Activated naive CD8-positive, alpha-beta T cell (primary cell): ENCODE data around the gene TRAF5.

ENCODE experiments used
- H3K27ac Mint-ChIP-seq: one replicate; pipeline ENCODE4 v1.8.0; 2021; ENCODE audit warnings: mixed read lengths
- H3K27me3 Mint-ChIP-seq: one replicate; pipeline ENCODE4 v1.8.0; 2021; ENCODE audit warnings: mixed read lengths
- H3K36me3 Mint-ChIP-seq: one replicate; pipeline ENCODE4 v1.8.0; 2021; ENCODE audit warnings: mixed read lengths
- H3K4me1 Mint-ChIP-seq: one replicate; pipeline ENCODE4 v1.8.0; 2021; ENCODE audit warnings: low read depth, mixed read lengths
- H3K4me3 Mint-ChIP-seq: one replicate; pipeline ENCODE4 v1.8.0; 2021; ENCODE audit warnings: mild to moderate bottlenecking, mixed read lengths
- H3K9me3 Mint-ChIP-seq: one replicate; pipeline ENCODE4 v1.8.0; 2021; ENCODE audit warnings: low read depth, mixed read lengths

Gene TRAF5

DNA sequence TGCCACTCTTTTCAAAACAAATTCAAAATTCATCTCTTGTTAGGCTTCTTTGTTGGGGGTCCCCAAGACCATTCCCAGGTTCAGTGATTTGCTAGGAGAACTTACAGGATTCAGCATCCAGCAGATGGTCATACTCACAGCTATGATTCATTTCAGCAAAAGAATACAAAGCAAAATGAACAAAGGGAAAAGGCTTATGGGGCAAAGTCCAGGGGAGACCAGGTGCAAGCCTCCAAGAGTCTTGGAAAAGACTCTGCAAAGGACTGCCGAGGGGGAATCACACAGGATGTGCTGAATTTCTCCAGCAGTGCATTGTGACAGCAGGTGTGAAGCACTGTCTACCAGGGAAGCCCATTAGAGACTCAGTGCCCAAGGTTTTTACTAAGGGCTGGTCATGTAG, 7.3 kb downstream of the TRAF5 start:
- peak overlapping the region; percentile 77 for H3K27ac Mint-ChIP-seq

DNA sequence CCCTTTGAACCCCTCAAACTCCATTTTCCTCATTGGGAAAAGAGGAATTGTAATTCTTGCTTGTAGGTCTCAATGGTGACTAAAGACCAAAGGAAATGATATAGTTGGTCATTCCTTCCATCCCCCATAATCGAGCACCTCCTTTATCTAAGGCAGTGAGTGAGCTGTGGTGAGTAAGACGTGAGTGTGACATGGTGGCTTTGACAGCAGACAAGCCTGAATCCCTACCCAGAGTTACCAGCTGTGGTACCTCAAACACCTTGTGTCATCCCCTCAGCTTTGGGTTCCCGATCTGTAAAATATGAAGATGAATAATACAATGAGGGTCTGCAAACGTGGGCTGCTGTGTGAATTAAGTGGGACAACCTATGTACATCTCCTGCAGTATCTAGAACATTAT, 8.4 kb downstream of the TRAF5 start:
- Mint-ChIP-seq H3K27ac (peak overlapping the region; percentile 92), H3K27me3 (no peaks in the 10 kb centered on the region), H3K4me3 (peak overlapping the region; percentile 71), H3K9me3 (no peaks in the 10 kb centered on the region), H3K36me3 (peaks cover 6% of the 10 kb centered on the region), H3K4me1 (peaks cover 93% of the 10 kb centered on the region)

More for the DNA sequence above, 7.3 kb downstream of the TRAF5 start:
- H3K4me3 Mint-ChIP-seq: no peak overlapping the region
- H3K36me3 Mint-ChIP-seq: peaks cover 3% of the 10 kb centered on the region
- H3K4me1 Mint-ChIP-seq: peaks cover 93% of the 10 kb centered on the region
- H3K9me3 Mint-ChIP-seq: no peaks in the 10 kb centered on the region
- H3K27me3 Mint-ChIP-seq: no peaks in the 10 kb centered on the region

DNA sequence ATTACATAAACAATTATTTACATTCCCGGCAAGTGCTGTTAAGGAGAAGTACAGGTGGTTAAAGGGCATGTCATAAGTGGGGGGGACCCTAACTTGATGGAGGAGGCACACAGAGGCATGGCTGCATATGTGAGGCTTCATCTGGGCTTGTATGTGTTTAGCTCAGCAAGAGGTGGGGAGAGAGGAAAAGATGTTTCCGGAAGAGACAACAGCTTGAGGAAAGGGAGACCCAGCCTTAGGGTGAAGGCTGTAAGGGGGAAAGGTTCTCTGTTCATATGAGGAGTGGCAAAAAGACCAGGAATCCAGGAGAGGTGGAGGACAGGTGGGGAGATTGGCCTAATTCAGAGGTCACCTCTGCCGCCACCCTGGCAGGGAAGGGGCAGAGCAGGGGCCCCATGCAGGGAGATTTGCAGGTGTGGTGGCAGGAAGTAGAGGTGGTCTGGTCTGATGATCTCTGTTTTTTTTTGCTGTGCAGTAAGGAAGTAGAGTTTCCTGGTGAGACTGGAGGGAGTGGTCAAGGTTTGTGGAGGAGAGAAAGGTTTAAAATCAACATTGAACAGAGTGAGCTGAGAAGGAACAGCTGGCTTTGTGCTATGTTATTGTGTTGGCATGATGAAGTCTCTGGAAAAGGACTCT, 9.0 kb downstream of the TRAF5 start:
- Mint-ChIP-seq H3K4me3 (peak overlapping the region; percentile 71), H3K27ac (peak overlapping the region; percentile 92), H3K27me3 (no peaks in the 10 kb centered on the region), H3K9me3 (no peaks in the 10 kb centered on the region), H3K4me1 (peaks cover 90% of the 10 kb centered on the region), H3K36me3 (peaks cover 6% of the 10 kb centered on the region)

DNA sequence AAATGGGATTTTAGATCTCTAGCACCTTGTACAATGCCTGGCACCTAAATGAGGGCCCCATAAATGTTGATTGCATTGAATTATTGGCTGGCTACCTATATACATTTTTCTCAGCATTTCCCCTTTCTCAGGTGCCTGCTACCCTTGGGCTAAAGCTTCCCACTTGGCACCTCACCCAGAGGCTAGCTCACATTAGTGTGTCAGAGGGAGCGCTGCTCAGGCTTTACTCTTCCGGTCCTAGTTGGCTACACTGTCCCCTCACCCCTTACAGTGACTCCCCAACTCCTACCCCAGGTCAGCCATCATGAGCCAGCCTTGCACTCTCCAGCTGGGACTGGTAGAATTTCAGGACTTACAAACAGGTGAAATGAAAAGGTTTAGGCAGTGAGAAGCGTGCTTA, 9.5 kb downstream of the TRAF5 start:
- peaks cover 3% of the 10 kb centered on the region for H3K36me3 Mint-ChIP-seq
- H3K4me1 Mint-ChIP-seq: peaks cover 90% of the 10 kb centered on the region
- no peaks in the 10 kb centered on the region for H3K27me3 Mint-ChIP-seq
- peak overlapping the region; percentile 92 for H3K27ac Mint-ChIP-seq
- H3K4me3 Mint-ChIP-seq: peak overlapping the region; percentile 71
- no peaks in the 10 kb centered on the region for H3K9me3 Mint-ChIP-seq

DNA sequence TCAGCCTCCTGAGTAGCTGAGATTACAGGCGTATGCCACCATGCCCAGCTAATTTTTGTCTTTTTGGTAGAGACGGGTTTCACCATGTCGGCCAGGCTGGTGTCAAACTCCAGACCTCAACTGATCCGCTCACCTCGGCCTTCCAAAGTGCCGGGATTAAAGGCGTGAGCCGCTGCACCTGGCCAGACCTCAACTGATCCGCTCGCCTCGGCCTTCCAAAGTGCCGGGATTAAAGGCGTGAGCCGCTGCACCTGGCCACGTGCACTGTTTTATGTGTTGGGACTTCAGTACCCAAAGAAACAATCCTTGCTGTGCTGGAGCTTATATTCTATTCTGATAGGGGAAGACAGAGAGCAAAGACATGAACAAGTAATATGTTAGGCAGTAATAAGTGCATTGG, 10.1 kb downstream of the TRAF5 start:
- H3K36me3 Mint-ChIP-seq: peaks cover 3% of the 10 kb centered on the region
- peak overlapping the region; percentile 71 for H3K4me3 Mint-ChIP-seq
- H3K4me1 Mint-ChIP-seq: peaks cover 92% of the 10 kb centered on the region
- H3K27ac Mint-ChIP-seq: peak overlapping the region; percentile 92
- no peaks in the 10 kb centered on the region for H3K9me3 Mint-ChIP-seq
- no peaks in the 10 kb centered on the region for H3K27me3 Mint-ChIP-seq

DNA sequence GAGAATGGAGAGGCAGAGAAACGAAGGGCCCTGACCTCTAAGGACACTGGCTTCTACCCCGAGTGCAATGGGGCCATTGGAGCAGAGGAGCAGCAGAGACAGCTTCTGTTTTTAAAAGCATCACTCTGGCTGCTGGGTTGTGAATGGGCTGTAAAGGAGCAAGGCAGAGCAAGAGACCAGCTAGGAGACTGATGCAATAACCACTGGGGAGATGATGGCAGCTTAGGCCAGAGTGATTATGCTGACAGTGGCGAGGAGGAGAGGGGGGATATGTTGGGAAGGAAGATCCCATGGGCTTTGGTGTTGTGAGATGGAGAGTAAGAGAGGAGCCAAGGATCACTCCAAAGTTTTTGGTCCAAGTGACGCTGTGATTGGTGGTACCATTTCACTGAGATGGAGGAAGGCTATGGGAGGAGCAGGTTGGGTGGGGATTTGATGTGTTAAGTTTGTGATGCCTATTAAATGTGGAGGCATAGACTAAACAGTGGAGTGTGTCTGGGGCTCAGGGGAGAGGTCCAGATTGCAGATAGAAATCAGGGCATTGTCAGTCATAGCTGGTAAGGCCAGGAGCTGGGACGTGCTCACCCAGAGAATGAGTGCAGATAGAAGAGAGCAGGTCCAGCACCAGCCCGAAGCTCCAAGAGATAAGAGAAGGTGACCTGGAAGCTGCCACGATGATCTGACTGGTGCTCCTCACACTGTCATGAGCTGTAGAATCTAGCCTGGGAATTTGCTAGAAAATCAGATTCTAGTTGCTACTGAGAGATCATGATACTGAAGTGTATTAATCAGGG, 11.0 kb downstream of the TRAF5 start:
- peaks cover 92% of the 10 kb centered on the region for H3K4me1 Mint-ChIP-seq
- peak overlapping the region; percentile 20 for H3K4me3 Mint-ChIP-seq

DNA sequence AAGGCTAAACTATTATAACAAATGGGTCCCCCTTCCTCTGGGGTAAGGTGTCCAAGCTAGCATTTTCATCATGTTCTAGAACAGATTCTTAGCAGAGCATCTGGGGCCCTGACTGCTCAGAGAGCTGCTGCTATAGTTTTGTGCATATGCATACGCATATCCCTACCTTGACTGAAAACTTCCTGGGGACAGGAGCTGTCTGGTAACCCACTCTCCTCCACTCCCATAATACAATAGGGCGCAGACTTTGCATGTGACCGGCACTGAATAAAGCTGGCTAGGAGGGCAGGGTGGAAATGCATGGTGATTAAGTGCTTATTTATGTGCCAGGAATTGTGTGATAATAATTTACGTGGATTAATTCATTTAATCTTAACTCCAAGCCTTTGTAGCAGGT, 11.6 kb downstream of the TRAF5 start:
- Mint-ChIP-seq H3K36me3 (peaks cover 8% of the 10 kb centered on the region), H3K27ac (peak overlapping the region; percentile 22), H3K4me1 (peaks cover 93% of the 10 kb centered on the region), H3K27me3 (no peaks in the 10 kb centered on the region), H3K4me3 (peak overlapping the region; percentile 2), H3K9me3 (no peaks in the 10 kb centered on the region)

More for the DNA sequence above, 11.0 kb downstream of the TRAF5 start:
- peak overlapping the region; percentile 75 for H3K27ac Mint-ChIP-seq
- no peaks in the 10 kb centered on the region for H3K27me3 Mint-ChIP-seq
- H3K36me3 Mint-ChIP-seq: peaks cover 5% of the 10 kb centered on the region
- H3K9me3 Mint-ChIP-seq: no peaks in the 10 kb centered on the region

DNA sequence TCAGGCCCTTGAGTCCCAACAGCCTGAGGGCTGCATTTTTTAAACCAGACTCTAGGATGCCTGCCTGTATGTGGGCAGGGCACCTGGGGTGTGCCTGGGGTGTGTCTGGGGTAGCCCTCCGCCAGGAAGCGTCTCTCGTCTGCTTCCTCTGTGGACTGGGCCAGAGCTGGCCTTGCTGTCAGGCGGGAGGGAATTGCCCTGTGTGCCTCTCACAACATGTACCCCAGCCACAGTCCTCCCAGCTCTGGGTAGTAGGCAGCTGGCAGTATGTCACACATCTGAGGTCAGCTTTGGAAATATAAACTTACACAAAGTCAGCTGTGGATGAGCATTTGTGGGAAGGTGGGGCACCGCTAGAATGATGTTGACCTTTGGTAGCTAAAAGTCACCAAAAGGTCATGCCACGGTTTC, 13.0 kb downstream of the TRAF5 start:
- peaks cover 95% of the 10 kb centered on the region for H3K4me1 Mint-ChIP-seq
- no peaks in the 10 kb centered on the region for H3K9me3 Mint-ChIP-seq
- peak overlapping the region; percentile 29 for H3K27ac Mint-ChIP-seq
- H3K36me3 Mint-ChIP-seq: peaks cover 8% of the 10 kb centered on the region
- H3K4me3 Mint-ChIP-seq: peak overlapping the region; percentile 50
- no peaks in the 10 kb centered on the region for H3K27me3 Mint-ChIP-seq

DNA sequence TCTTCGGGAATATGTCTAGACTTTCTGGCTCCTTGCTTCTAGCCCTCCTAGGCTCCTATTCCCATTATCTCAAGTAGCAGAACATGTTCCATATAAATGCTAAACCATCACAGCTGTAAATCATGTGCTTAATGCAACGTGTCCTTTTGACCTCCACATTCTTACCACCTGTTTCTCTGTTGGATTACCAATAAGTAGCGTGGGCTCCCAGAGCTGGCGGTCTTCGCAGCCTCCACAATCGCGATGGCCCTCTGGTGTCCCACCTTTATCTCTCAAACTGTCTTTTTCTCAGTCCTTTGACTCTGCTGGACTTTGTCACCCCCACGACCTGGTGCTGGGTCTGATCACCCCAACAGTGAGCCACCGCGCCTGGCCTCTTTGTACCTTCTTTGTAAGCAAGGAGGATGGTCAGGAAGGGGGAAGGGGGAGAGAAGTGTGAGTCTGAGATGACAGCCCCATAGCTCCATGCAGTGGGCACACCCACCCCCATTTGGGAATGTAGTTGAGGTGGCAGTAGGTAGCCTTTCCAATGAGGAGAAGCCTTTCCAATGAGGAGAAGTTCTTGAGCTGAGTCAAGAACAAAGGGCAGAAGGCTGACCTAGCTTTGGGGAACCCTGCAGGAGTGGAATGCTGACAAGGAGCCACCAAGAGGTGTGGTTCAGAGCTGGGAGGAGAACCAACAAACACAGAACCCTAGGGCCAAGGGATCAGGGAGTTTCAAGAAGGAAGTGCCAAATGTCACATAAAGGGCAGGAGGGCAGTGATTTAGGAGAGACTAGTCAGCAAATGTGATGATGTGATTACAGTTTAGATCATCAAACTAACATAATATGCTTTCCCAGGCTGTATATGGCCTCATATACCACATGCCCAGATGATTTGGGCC, 14.2 kb downstream of the TRAF5 start:
- Mint-ChIP-seq H3K27me3 (no peaks in the 10 kb centered on the region), H3K36me3 (peaks cover 8% of the 10 kb centered on the region), H3K4me3 (no peak overlapping the region), H3K4me1 (peaks cover 90% of the 10 kb centered on the region), H3K9me3 (no peaks in the 10 kb centered on the region), H3K27ac (no peak overlapping the region)

DNA sequence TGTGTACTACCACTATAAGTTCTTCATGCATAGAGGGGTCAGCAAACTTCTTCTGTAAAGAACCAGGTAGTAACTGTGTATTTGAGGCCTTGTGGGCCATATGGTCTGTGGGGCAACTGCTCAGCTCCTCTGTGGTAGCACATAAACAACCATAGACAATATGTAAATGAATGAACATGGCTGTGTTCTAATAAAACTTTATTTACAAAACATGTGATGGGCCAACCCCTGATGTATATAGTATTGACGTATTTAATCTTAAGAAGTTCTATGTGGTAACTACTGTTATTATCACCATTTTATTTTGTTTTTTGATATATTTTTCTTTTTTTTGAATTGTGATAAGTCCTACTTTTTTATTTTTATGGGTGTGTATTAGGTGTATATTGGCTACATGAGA, 15.4 kb downstream of the TRAF5 start:
- Mint-ChIP-seq H3K9me3 (no peaks in the 10 kb centered on the region), H3K27me3 (no peaks in the 10 kb centered on the region), H3K36me3 (peaks cover 8% of the 10 kb centered on the region), H3K4me3 (no peak overlapping the region), H3K4me1 (peaks cover 90% of the 10 kb centered on the region), H3K27ac (peak overlapping the region; percentile 50)

DNA sequence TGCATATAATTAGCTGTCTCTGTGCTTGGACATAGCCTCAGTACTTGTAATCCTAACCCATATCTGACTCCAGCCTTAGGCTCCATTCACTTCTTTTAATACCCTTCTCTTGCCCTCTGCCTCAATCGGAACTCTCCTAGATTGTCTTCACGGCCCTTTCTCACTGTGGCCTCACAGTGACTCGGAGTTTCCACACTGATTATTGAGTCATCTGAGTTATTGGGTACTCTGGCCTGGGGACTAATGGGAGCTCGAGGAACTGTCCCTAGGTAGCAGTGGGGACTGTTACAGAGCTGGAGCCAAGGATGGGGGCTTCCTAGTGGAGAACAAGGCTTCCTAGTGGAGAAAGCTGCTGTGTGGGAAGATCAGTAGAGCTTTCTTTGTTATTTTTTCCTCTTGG, 17.0 kb downstream of the TRAF5 start:
- Mint-ChIP-seq H3K9me3 (no peaks in the 10 kb centered on the region), H3K27me3 (no peaks in the 10 kb centered on the region), H3K4me1 (peaks cover 88% of the 10 kb centered on the region), H3K27ac (peak overlapping the region; percentile 78), H3K36me3 (peaks cover 8% of the 10 kb centered on the region), H3K4me3 (peak overlapping the region; percentile 3)

DNA sequence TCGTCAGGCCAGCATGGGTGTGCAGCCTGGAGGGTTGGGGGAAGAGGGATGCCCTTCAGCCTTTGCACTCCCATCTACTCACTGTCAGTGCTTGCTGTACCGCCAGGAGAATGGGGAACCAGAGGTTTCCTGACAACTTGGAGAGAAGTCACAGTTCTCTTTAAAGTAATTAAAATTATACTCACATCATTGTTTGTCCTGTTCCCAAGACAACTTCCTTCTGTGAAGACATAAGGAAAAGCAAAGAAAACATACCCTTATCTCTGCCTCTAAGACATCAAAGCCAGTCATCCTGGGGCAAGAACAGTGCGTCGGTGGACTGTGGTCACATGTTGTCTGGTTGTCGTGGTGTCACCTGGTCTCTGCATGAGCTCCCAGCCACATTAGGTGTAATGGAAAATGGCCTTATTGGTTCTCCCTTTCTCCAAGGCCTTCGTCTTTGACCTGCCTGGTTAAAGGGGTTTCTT, 17.6 kb downstream of the TRAF5 start:
- H3K36me3 Mint-ChIP-seq: peaks cover 8% of the 10 kb centered on the region
- no peak overlapping the region for H3K4me3 Mint-ChIP-seq

DNA sequence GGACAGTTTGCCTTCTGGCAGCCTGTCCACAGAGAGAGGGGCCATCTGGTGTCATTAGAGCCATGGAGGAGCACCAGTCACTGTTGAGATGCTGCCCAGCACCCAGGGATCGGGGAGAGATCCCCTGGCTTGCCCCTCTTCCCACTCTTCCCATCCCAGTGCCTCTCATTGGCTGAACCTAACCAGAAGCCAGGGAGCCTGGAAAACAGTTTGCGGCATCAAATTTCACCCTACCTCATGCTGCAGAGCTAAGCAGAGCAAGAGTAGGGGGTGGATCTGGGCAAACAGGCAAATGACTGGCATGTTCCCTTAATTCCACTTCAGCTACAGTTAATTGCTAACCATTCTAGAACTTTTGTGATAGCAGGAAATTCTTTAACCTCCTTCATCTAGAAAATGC, 19.1 kb downstream of the TRAF5 start:
- peaks cover 5% of the 10 kb centered on the region for H3K36me3 Mint-ChIP-seq
- peak overlapping the region; percentile 55 for H3K27ac Mint-ChIP-seq

More for the DNA sequence above, 17.6 kb downstream of the TRAF5 start:
- H3K4me1 Mint-ChIP-seq: peaks cover 86% of the 10 kb centered on the region
- no peaks in the 10 kb centered on the region for H3K9me3 Mint-ChIP-seq
- H3K27ac Mint-ChIP-seq: peak overlapping the region; percentile 78
- H3K27me3 Mint-ChIP-seq: no peaks in the 10 kb centered on the region

DNA sequence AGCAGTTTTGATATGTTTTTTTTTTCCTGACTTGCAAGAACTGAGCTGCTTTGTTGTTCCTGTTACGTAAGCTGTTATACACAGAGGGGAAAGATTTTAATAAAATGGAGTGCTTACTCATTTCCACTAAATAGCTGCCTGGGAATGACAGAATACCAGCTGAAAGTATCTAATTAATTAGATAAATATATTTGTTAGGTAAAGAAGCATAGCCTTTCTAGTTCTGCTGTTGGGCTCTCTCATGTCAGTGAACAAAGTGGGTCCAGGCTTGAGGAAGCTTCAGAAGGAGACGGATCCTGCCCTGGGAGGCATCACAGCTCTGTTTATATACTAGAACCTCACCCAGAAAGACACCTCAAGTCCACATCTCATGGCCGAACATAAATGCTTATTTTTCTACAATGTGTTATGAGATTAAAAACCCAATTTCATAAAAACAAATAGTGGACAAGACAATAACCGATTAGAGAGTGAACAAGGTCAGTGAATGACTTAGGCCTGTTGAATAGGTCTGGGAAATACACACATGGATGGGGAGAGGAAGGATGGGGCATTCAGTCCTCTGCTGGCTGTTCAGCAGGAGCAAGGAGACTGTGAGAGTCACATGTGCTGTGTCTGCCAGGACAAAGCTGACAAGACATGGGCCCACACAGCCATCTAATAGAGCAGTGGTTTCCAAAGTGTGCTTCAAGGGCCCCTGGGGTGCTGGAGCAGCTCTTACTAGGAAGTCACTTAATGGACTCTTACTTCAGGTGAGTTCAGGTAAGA, 20.6 kb downstream of the TRAF5 start:
- Mint-ChIP-seq H3K4me3 (no peak overlapping the region), H3K4me1 (peaks cover 83% of the 10 kb centered on the region), H3K9me3 (peaks cover 9% of the 10 kb centered on the region), H3K27me3 (no peaks in the 10 kb centered on the region), H3K36me3 (peaks cover 15% of the 10 kb centered on the region), H3K27ac (peak overlapping the region; percentile 43)

More for the DNA sequence above, 19.1 kb downstream of the TRAF5 start:
- peaks cover 87% of the 10 kb centered on the region for H3K4me1 Mint-ChIP-seq
- H3K27me3 Mint-ChIP-seq: no peaks in the 10 kb centered on the region
- H3K9me3 Mint-ChIP-seq: no peaks in the 10 kb centered on the region
- peak overlapping the region; percentile 2 for H3K4me3 Mint-ChIP-seq
